SK-N-SH (cell line): Measurements from ENCODE around the gene TMUB1. TPM values are rescaled to one million over a fixed set of nuclear protein-coding genes. Genes with fewer than 3 reads are reported as not detected.

Source experiments
- CTCF ChIA-PET: fragments of 300-600, 350-600 bp; formaldehyde crosslinking; extraction: SDS; loops from one replicate; lab custom pipeline; 2021; lab: Yijun Ruan, JAX
- POLR2A ChIA-PET: fragments of 350-600 bp; sonication (Branson Sonifier 250); formaldehyde crosslinking; extraction: SDS; loops from one replicate; lab custom pipeline; 2020; ENCODE audit warnings: antibody characterized with exemption, inconsistent platforms; lab: Yijun Ruan, JAX
- DNase-seq: peaks from one replicate; pipeline ENCODE4 v3.0.0; 2012
- H2AFZ ChIP-seq: fragments of 200-600 bp; sonication (generic); 2 replicates; pipeline ENCODE4 v1.8.1; 2016; ENCODE audit warnings: antibody characterized with exemption, mild to moderate bottlenecking, low read depth
- H3F3A ChIP-seq: fragments of 200-600 bp; sonication (generic); replicated peaks from 2 replicates; pipeline ENCODE3; 2016; ENCODE audit warnings: antibody characterized with exemption, mild to moderate bottlenecking; ENCODE audit not compliant: insufficient read depth
- H3K27ac ChIP-seq, 2 experiments: fragments of 200-500 bp in 1 of 2; fragments of 200-600 bp in 1 of 2; sonication (Bioruptor generic) in 1 of 2; sonication (generic), shearing (Covaris generic) in 1 of 2; 2 replicates each; pipeline versions ENCODE4 v1.5.1 to v1.6.1; 2014 to 2016; ENCODE audit warnings: low read depth in 2 of 2, inconsistent platforms in 1 of 2, low read length in 1 of 2, mild to moderate bottlenecking in 1 of 2, mixed read lengths in 1 of 2
- H3K27me3 ChIP-seq: fragments of 200-600 bp; sonication (generic), shearing (Covaris generic); 2 replicates; pipeline ENCODE4 v1.6.1; 2016; ENCODE audit warnings: mixed run types; ENCODE audit not compliant: insufficient read depth
- H3K36me3 ChIP-seq, 2 experiments: fragments of 200-500 bp in 1 of 2; fragments of 200-600 bp in 1 of 2; sonication (Bioruptor generic) in 1 of 2; sonication (generic) in 1 of 2; replicated peaks in 1 of 2; 2 replicates each; pipeline versions ENCODE3 to v1.5.1; 2014 to 2016; ENCODE audit warnings: low read length in 1 of 2, mild to moderate bottlenecking in 1 of 2; ENCODE audit not compliant: insufficient read depth in 2 of 2, control insufficient read depth in 1 of 2
- H3K4me1 ChIP-seq, 2 experiments: fragments of 200-500 bp in 1 of 2; fragments of 200-600 bp in 1 of 2; sonication (Bioruptor generic) in 1 of 2; sonication (generic), shearing (Covaris generic) in 1 of 2; 2 replicates each; pipeline versions ENCODE4 v1.5.1 to v1.6.1; 2014 to 2016; ENCODE audit warnings: low read depth in 1 of 2, low read length in 1 of 2, mixed run types in 1 of 2; ENCODE audit not compliant: insufficient read depth in 2 of 2, control insufficient read depth in 1 of 2
- H3K4me2 ChIP-seq: fragments of 200-600 bp; sonication (generic), shearing (Covaris generic); 2 replicates; pipeline ENCODE4 v1.6.1; 2017; ENCODE audit warnings: mixed run types
- H3K4me3 ChIP-seq, 2 experiments: fragments of 200-500 bp in 1 of 2; fragments of 200-600 bp in 1 of 2; sonication (Bioruptor generic) in 1 of 2; sonication (generic), shearing (Covaris generic) in 1 of 2; 2 replicates each; pipeline versions ENCODE4 v1.5.1 to v1.8.1; 2014 to 2016; ENCODE audit warnings: low read depth in 2 of 2, inconsistent platforms in 1 of 2, low read length in 1 of 2, mild to moderate bottlenecking in 1 of 2, mixed read lengths in 1 of 2, moderate library complexity in 1 of 2
- H3K79me2 ChIP-seq: fragments of 200-600 bp; sonication (generic); 2 replicates; pipeline ENCODE4 v1.8.1; 2017; ENCODE audit warnings: mild to moderate bottlenecking; ENCODE audit not compliant: insufficient read depth
- H3K9ac ChIP-seq: fragments of 200-600 bp; sonication (generic); 2 replicates; pipeline ENCODE4 v1.6.1; 2017; ENCODE audit warnings: mixed run types
- H3K9me2 ChIP-seq: fragments of 200-600 bp; sonication (generic); 2 replicates; pipeline ENCODE4 v1.6.1; 2017; ENCODE audit warnings: mixed run types
- H3K9me3 ChIP-seq: fragments of 200-600 bp; sonication (generic); 2 replicates; pipeline ENCODE4 v1.6.1; 2017; ENCODE audit warnings: mixed run types, mild to moderate bottlenecking, moderate library complexity
- H4K20me1 ChIP-seq: fragments of 200-600 bp; sonication (generic); 2 replicates; pipeline ENCODE4 v1.6.1; 2017; ENCODE audit warnings: mild to moderate bottlenecking, mixed run types; ENCODE audit not compliant: insufficient read depth
- ELF1 ChIP-seq: IDR thresholded peaks from 2 replicates; pipeline ENCODE4 v1.4.0; 2012
- EP300 ChIP-seq, 2 experiments: IDR thresholded peaks; 2 replicates each; pipeline versions ENCODE4 v1.4.0 to v1.6.1; 2012; ENCODE audit warnings: borderline replicate concordance in 1 of 2, low read depth in 1 of 2, low read length in 1 of 2
- FOXJ3 ChIP-seq: sonication (generic); formaldehyde crosslinking; IDR thresholded peaks from 2 replicates; pipeline ENCODE4 v1.5.1; 2020; ENCODE audit warnings: mild to moderate bottlenecking, missing genetic modification reagents
- JUND ChIP-seq: IDR thresholded peaks from 2 replicates; pipeline ENCODE4 v1.4.0; 2012
- MXI1 ChIP-seq: IDR thresholded peaks from 2 replicates; pipeline ENCODE4 v1.6.1; 2012; ENCODE audit warnings: mild to moderate bottlenecking, low read depth, low read length, improper control_type of control experiment
- RCOR1 ChIP-seq: fragments of 150-350 bp; IDR thresholded peaks from 2 replicates; pipeline ENCODE4 v1.6.1; 2017; ENCODE audit warnings: antibody characterized with exemption, low read length
- RXRA ChIP-seq: IDR thresholded peaks from 2 replicates; pipeline ENCODE4 v1.4.0; 2012; ENCODE audit warnings: low read depth, mild to moderate bottlenecking, borderline replicate concordance
- SIN3A ChIP-seq: IDR thresholded peaks from 2 replicates; pipeline ENCODE4 v1.6.1; 2012; ENCODE audit warnings: low read depth, mild to moderate bottlenecking, low read length, moderate library complexity, borderline replicate concordance
- SMC3 ChIP-seq: IDR thresholded peaks from 2 replicates; pipeline ENCODE4 v1.6.1; 2012; ENCODE audit warnings: low read depth, low read length, improper control_type of control experiment
- TAF1 ChIP-seq: IDR thresholded peaks from 2 replicates; pipeline ENCODE4 v1.6.1; 2012; ENCODE audit warnings: low read depth, mild to moderate bottlenecking, low read length, moderate library complexity, borderline replicate concordance
- TCF12 ChIP-seq: IDR thresholded peaks from 2 replicates; pipeline ENCODE4 v1.4.0; 2012
- TEAD4 ChIP-seq: IDR thresholded peaks from 2 replicates; pipeline ENCODE4 v1.4.0; 2012; ENCODE audit warnings: mild to moderate bottlenecking, borderline replicate concordance; ENCODE audit not compliant: insufficient read depth
- YY1 ChIP-seq: IDR thresholded peaks from 2 replicates; pipeline ENCODE4 v1.4.0; 2012; ENCODE audit warnings: low read depth, mild to moderate bottlenecking
- WGBS: methylation state at CpG from one replicate; pipeline ENCODE4 v1.1.6; 2017; ENCODE audit warnings: low lambda C conversion rate; 5-methylcytosine and 5-hydroxymethylcytosine counted together
- polyA plus RNA-seq, 3 experiments: library from polyadenylated mRNA; depleted of rRNA; stranded (reverse); fragments of >200 nt; gene quantifications; 2 replicates each; pipeline ENCODE4 v1.2.3, GENCODE V29; 2012
- TF ChIP-seq, protein P1 (sequence below): IDR thresholded peaks from 2 replicates; pipeline ENCODE4; 2012
- TF ChIP-seq, protein P2 (sequence below): IDR thresholded peaks from 2 replicates; pipeline ENCODE4 v1.4.0; 2012; ENCODE audit warnings: low read depth
- TF ChIP-seq, protein P3 (sequence below): fragments of 200-600 bp; sonication (generic); IDR thresholded peaks from 2 replicates; pipeline ENCODE4 v1.6.1; 2017; ENCODE audit warnings: antibody characterized with exemption, mild to moderate bottlenecking, moderate library complexity
- TF ChIP-seq, protein P4 (sequence below): fragments of 150-350 bp; IDR thresholded peaks from 2 replicates; pipeline ENCODE4 v1.6.1; 2016; ENCODE audit warnings: mild to moderate bottlenecking, low read depth, low read length

TMUB1 gene
- polyA plus RNA-seq, 1 of the 3 experiments (the other 2 are of a cell fraction), result 60.6 TPM

DNA sequence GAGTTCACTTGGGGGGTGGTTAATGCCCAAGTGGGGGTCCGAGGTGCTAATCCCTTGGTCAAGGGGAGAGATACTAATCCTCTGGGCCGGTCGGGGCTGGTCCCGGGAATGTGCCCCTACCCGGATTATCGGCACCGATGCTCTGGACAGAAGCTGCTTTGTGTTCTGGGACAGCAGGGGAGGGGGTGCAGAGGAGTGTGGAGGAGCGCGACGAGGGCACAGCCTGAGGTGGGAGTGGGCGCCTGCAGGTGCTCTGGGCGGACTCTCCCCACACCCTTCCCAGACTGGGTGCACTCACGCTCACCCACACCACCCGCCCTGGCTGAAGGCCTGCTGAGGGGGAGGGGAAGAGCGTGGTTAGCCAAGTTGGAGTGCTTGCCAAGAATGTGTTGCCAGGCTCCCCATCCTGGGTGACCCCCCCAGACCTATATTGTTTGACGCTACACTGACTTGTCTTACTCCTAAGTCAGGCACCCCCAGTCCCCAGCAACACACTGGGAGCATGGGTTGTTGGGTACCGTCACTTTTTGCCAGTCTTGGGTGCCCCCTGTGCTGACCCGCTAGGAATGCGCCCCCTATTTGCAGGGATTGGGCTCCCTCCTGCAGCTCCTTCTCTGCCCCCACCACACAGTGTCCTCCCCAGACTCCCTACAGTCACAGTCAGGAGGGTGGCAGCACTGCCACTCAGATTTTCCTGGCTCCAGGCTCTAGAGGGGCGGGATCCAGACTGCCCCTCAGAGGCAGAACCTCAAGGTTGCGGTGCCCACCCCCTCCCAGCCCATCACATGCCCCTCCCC is 22.7 kb downstream of the TMUB1 start (continued):
- TF ChIP-seq TCF12 (peak; percentile 42; the same call in 1 of the 2 replicates), MXI1 (peak; percentile 27; the same call in 1 of the 2 replicates), ELF1 (no peak), JUND (no peak), YY1 (no peak), FOXJ3 (CRISPR knock-in tag) (no peak), RCOR1 (no peak), RXRA (no peak; the same call in 1 of the 2 replicates)
- TF ChIP-seq, protein P1, sequence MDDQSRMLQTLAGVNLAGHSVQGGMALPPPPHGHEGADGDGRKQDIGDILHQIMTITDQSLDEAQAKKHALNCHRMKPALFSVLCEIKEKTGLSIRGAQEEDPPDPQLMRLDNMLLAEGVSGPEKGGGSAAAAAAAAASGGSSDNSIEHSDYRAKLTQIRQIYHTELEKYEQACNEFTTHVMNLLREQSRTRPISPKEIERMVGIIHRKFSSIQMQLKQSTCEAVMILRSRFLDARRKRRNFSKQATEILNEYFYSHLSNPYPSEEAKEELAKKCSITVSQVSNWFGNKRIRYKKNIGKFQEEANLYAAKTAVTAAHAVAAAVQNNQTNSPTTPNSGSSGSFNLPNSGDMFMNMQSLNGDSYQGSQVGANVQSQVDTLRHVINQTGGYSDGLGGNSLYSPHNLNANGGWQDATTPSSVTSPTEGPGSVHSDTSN, result peak; percentile 38; the same call in 1 of the 2 replicates
- TF ChIP-seq, protein P2, sequence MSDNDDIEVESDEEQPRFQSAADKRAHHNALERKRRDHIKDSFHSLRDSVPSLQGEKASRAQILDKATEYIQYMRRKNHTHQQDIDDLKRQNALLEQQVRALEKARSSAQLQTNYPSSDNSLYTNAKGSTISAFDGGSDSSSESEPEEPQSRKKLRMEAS, result peak; percentile 65
- TF ChIP-seq, protein P3, sequence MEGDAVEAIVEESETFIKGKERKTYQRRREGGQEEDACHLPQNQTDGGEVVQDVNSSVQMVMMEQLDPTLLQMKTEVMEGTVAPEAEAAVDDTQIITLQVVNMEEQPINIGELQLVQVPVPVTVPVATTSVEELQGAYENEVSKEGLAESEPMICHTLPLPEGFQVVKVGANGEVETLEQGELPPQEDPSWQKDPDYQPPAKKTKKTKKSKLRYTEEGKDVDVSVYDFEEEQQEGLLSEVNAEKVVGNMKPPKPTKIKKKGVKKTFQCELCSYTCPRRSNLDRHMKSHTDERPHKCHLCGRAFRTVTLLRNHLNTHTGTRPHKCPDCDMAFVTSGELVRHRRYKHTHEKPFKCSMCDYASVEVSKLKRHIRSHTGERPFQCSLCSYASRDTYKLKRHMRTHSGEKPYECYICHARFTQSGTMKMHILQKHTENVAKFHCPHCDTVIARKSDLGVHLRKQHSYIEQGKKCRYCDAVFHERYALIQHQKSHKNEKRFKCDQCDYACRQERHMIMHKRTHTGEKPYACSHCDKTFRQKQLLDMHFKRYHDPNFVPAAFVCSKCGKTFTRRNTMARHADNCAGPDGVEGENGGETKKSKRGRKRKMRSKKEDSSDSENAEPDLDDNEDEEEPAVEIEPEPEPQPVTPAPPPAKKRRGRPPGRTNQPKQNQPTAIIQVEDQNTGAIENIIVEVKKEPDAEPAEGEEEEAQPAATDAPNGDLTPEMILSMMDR, result peak; percentile 43
- TF ChIP-seq, all 33 proteins: peak for 9

DNA sequence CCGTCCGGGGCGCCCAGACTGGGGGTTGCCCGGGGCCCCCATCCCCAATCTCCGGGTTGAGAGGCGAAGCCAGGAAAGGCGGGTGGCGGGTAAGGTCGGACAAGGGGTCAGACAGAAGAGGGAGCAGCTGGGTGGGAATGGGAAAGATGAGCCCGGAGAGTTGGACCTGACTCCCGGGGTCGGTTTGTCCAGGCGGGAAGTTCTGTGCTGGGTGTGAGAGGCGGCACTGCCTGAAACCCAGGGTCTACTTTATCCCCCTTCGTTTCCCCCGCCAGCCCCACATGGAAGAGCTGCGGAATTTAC is 23.2 kb downstream of the TMUB1 start:
- no peaks in the 10 kb centered on the region for H3K9me3 ChIP-seq
- peaks cover 25 to 31% of the 10 kb centered on the region in 2 experiments for H3K36me3 ChIP-seq
- no peak for DNase-seq
- H3K4me1 ChIP-seq, result peaks cover 28 to 50% of the 10 kb centered on the region in 2 experiments
- H3K9me2 ChIP-seq, result no peaks in the 10 kb centered on the region
- CTCF ChIA-PET, result interaction anchor here (0.6 to 12.2 kb wide), 24 partner anchors 11 to 162 kb away, joined by 3 to 126 read pairs (median 5); partner anchors contain the start of genes ABCB8, ASIC3, FASTK and TMUB1
- H3K4me3 ChIP-seq, result peak overlapping the region; percentile 66 to 99
- TF ChIP-seq YY1 (no peak), SMC3 (peak; percentile 2; the same call in 1 of the 2 replicates), MXI1 (no peak; the same call in 1 of the 2 replicates), TAF1 (no peak), EP300 (IDR thresholded peaks at IDR 0.05; ENCODE audit: borderline replicate concordance in 1 of 2, low read depth in 1 of 2, low read length in 1 of 2) (no peak; a peak in 1 of 4 replicates), TEAD4 (no peak), SIN3A (0 out of 2 replicates have a peak, but pooled peaks have one; percentile 14)
- TF ChIP-seq, protein P3, result 0 out of 2 replicates have a peak, but pooled peaks have one; percentile 13
- TF ChIP-seq, protein P1, result no peak
- TF ChIP-seq, protein P4, sequence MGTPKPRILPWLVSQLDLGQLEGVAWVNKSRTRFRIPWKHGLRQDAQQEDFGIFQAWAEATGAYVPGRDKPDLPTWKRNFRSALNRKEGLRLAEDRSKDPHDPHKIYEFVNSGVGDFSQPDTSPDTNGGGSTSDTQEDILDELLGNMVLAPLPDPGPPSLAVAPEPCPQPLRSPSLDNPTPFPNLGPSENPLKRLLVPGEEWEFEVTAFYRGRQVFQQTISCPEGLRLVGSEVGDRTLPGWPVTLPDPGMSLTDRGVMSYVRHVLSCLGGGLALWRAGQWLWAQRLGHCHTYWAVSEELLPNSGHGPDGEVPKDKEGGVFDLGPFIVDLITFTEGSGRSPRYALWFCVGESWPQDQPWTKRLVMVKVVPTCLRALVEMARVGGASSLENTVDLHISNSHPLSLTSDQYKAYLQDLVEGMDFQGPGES, result no peak
- H3K27me3 ChIP-seq, result no peaks in the 10 kb centered on the region
- WGBS, result under 1% methylated on average over 14 of the region's 17 CpGs
- peak overlapping the region; percentile 84 for H3K9ac ChIP-seq
- peaks cover 74% of the 10 kb centered on the region for H3K79me2 ChIP-seq
- H3K27ac ChIP-seq, result peak overlapping the region; percentile 95 to 99
- H3K4me2 ChIP-seq, result peak overlapping the region; percentile 85
- peaks cover 40% of the 10 kb centered on the region for H4K20me1 ChIP-seq
- H2AFZ ChIP-seq, result no peak overlapping the region
- POLR2A ChIA-PET, result interaction anchor here (0.7 to 1.5 kb wide), 4 partner anchors 21 to 90 kb away, joined by 3 to 7 read pairs (median 5); partner anchors contain the start of genes ABCB8 and FASTK
- H3F3A ChIP-seq, result no peaks in the 10 kb centered on the region
